HTERT RPE-1 (cell line): ENCODE data around the gene LRRC17.
"Not testable (repeated sequence)": the region's sequence is repeated elsewhere in the genome, so short reads cannot be mapped to it uniquely, and the experiment has no call there.

Experiments used
- in situ Hi-C: fragments of 300-500 bp; cut with MboI; formaldehyde crosslinking; loops from 4 replicates; pipeline ENCODE4 v1.14.3; 2020; ENCODE audit warnings: low sequenced_read_pairs

Gene LRRC17

GRCh38 chr7:102897211-102897631, 15.6 kb upstream of the LRRC17 start:
- in situ Hi-C loops, result no loop called here

GRCh38 chr7:102897856-102898531, 14.8 kb upstream of the LRRC17 start:
- in situ Hi-C loops, result no loop called here

- in situ Hi-C loops, result no loop called here
These were observed 14.3 kb upstream of the LRRC17 start for GRCh38 chr7:102898532-102898859.

GRCh38 chr7:102902052-102902451, 10.7 kb upstream of the LRRC17 start:
- in situ Hi-C loops, result not testable (repeated sequence)

- in situ Hi-C loops, result not testable (repeated sequence)
These were observed 9.2 kb upstream of the LRRC17 start for GRCh38 chr7:102903576-102903975.

DNA sequence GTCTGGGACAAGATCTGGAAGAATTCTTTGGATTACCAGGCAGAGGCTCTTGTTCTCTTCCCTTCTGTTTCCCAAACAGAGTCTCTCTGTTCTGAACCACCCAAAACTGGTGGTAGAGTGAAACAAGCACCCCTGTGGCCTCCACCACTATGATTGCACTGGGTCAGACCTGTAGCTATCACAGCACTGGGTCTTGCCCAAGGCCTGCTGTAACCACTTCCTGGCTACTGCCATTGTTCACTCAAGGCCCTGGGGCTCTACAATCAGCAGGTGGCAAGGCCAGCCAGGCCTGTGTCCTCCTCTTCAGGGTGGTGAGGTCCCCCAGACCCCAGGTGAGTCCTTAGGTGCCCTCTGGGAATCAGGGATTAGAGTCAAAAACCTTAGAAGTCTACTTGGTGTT, 4.1 kb upstream of the LRRC17 start:
- in situ Hi-C loops, result no loop called here

DNA sequence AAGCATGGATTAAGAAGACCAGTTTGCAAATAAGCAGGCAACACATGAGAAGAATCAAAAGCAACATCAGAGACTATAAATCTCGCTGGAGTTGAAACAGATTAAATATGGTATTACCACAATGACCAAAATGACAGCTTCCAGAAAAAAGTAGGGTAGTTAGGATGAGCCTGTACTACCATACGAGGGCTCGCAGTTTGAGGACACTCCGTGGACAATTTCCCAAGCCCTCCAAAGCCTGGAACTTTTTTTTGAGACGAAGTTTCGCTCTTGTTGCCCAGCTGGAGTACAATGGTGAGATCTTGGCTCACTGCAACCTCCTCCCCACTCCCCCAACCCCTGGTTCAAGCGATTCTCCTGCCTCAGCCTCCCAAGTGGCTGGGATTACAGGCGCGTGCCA, 1.0 kb downstream of the LRRC17 start:
- in situ Hi-C loops, result no loop called here

DNA sequence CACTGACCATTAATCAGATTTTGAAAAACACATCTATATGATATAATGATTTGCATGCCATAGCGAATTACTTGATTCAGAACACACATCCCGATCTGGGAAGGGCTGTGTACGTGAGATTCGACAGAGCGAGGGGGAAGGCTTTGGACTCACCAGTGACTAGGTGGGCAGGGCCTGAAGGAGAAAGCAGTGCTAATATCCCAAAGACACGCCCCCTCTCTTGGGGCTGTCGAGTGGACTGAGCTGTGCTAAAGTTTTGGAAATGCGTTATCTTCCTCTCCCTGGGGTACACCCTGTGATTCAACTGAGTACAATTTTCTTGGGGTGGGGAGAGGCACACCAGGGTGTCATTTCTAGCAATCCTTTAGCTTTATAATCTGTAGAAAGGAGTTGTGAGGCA, 1.8 kb downstream of the LRRC17 start:
- in situ Hi-C loops, result no loop called here

- in situ Hi-C loops, result no loop called here
These were observed 3.6 kb downstream of the LRRC17 start for GRCh38 chr7:102916426-102916825.

GRCh38 chr7:102916881-102917280, 4.1 kb downstream of the LRRC17 start:
- in situ Hi-C loops, result no loop called here

DNA sequence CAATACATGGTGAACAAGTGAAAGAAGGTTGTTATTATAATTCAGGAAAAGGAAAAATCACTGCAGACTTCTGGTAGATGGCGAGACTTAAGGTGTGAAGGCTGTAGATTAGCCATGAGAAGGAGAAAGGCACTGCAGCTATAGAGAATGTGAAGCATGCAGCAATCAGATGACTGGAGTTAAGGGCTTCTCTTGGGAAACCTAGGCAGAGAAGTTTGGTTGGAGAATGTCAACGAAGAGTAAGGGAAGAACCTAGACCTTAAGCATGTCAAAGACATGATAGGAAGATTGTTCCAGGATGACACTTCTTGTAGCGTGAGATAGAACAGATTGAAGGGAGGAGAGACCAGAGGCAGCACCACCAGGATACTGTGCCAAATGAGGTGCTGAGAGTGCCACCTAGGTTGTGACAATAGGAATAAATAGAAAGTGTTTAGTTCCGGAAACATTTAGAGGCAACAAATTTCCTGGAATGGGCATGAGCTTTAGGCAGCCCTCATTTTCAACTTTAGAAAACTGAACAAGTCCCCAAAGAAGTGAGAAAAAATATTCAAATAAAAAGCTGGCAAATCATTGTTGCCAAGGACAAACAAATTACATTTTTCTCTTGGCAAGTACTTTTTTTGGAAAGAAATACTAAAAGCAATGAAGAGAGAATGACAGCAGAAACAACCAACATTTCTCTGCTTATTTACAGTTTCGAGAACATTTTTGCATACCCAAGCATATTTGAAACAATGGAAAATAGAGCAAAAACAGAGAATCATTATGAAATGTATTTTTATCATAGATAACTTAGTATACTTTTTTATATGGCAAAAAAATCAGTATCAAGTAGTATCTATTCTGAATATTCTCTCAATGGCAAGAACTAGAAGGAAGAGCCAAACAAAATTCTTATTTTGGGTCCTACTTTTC, 4.9 kb downstream of the LRRC17 start:
- in situ Hi-C loops, result no loop called here

- in situ Hi-C loops, result no loop called here
These were observed 6.0 kb downstream of the LRRC17 start for GRCh38 chr7:102918845-102919244.

DNA sequence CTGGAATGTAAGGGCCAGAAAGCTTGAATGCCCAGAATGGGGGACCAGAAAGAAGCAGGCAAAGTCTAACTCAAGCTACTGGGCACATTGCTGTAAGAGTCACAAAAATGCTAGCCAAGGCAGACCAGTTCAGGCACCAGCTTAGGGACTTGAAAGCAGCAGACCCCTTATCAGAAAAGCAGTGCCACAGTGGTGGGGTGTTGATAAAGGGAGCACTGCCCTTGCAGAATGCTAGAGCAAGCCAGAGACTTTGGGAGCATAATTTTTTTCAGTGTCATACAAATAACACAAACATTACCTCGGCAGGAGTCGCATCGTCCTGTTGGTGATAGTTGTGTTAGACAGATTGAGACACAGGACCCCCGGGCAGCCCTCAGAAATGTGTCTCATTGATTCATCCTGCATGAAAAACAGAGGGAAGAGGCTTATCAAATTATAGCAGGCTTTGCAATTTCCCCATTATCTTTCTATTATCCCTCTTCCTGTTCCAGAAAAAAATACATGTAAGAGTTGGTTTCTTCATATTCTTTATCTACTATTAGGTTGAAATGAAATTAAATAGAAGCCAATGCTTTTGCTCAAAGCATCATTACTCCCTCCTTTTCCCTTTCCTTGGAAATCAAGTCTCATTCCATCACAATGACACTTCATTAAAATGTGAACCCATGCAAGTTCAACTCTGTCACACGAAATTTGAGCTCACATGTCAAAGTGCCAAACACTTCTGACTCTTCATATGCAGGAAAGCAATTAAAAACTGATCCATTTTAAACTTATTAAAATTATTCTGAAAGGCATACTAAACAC, 13.4 kb downstream of the LRRC17 start:
- in situ Hi-C loops, result no loop called here

GRCh38 chr7:102926783-102927140, 14.0 kb downstream of the LRRC17 start:
- in situ Hi-C loops, result no loop called here

DNA sequence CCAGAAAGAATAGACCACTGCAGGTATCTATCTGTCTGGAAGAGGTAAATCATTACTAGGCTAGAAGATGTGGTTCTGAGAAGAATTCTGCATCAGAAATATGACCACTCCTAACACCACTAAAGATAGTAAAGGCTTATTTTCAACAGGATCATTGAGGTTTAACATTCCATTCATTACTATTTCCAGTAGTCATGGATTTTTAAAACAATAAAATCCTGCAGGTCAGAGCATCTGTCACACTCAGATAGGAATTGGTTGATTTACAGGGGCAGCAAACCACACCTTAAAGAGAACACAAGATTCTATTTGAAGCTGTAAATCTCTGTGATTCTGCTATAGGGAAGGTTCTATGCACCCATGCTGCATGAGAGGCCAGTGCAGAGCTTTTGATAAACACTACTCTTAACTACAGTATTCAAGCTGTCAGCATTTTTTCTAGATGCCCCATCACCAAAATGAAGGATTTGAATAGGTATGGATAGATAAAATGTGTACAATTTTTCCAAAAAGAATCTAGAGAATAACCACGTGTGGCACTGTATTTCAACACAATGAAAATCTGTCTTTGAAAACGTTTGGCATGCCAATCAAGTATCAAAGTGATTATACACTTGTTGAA, 14.6 kb downstream of the LRRC17 start:
- in situ Hi-C loops, result no loop called here

GRCh38 chr7:102931757-102932156, 19.0 kb downstream of the LRRC17 start:
- in situ Hi-C loops, result no loop called here

GRCh38 chr7:102933763-102934162, 21.0 kb downstream of the LRRC17 start:
- in situ Hi-C loops, result no loop called here

DNA sequence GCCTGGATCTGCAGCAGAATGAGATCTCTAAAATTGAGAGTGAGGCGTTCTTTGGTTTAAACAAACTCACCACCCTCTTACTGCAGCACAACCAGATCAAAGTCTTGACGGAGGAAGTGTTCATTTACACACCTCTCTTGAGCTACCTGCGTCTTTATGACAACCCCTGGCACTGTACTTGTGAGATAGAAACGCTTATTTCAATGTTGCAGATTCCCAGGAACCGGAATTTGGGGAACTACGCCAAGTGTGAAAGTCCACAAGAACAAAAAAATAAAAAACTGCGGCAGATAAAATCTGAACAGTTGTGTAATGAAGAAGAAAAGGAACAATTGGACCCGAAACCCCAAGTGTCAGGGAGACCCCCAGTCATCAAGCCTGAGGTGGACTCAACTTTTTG, 21.4 kb downstream of the LRRC17 start:
- in situ Hi-C loops, result no loop called here

DNA sequence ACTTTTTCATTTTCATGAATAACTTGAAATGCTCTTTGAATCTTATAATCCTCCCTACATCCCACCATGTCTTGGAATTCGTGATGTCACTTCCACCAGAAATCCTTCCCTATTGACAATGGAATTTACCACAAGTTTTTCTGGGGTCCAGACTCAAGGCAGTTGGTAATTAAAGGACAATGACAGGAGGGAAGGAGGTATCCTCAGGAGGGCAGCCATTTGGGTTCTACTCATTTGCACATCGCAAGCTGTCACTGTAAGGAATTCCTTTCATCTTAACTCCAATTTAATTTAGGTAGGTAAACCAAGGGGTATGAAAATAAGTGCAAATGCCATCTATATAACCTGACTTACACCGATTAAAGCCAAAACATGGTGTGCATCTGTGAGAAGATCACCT, 21.9 kb downstream of the LRRC17 start:
- in situ Hi-C loops, result no loop called here

GRCh38 chr7:102935450-102936115, 22.8 kb downstream of the LRRC17 start:
- in situ Hi-C loops, result no loop called here

- in situ Hi-C loops, result no loop called here
These were observed 25.9 kb downstream of the LRRC17 start for GRCh38 chr7:102938679-102939078.
